Measurements from ENCODE around the gene TMPRSS9.

GRCh38 chr19:2333807-2334211 is 26.3 kb upstream of the TMPRSS9 start:
- TF ChIP-seq EGR1 (IDR thresholded peaks at IDR 0.05): no peak
- TF ChIP-seq EP300 (IDR thresholded peaks at IDR 0.05; ENCODE audit: borderline replicate concordance): no peak

Measured in Ishikawa (cell line).